A204.1 (cell line): ENCODE data around the gene SLC48A1.

ENCODE experiments used
- FAIRE-seq: peaks from 2 replicates; lab custom pipeline; 2012; peaks lifted over from hg19 to GRCh38; lab: Jason Lieb, UNC

The SLC48A1 gene

GRCh38 chr12:47773062-47773857, at the start of gene SLC48A1:
Gene SLC48A1 (plus strand): TSS chr12:47773238. CDS start chr12:47773305, 67 bp downstream.
- no peak for FAIRE-seq

- no peak for FAIRE-seq
Measured at GRCh38 chr12:47725091-47725772, 47.8 kb upstream of the SLC48A1 start, which contains the start of gene ENDOU. Gene ENDOU (minus strand): TSS chr12:47725490. CDS start chr12:47725413, 77 bp downstream.

GRCh38 chr12:47725893-47726292, 47.1 kb upstream of the SLC48A1 start:
- FAIRE-seq = no peak

- FAIRE-seq = no peak
Measured at GRCh38 chr12:47729233-47729632, 43.8 kb upstream of the SLC48A1 start.

- FAIRE-seq = no peak
Measured at GRCh38 chr12:47730341-47730744, 42.7 kb upstream of the SLC48A1 start.

GRCh38 chr12:47731723-47732122, 41.3 kb upstream of the SLC48A1 start:
- FAIRE-seq = no peak

GRCh38 chr12:47732504-47732903, 40.5 kb upstream of the SLC48A1 start:
- no peak for FAIRE-seq

- FAIRE-seq = no peak
Measured at GRCh38 chr12:47733142-47733541, 39.9 kb upstream of the SLC48A1 start.

- FAIRE-seq = no peak
Measured at GRCh38 chr12:47734725-47735480, 38.1 kb upstream of the SLC48A1 start.

GRCh38 chr12:47735649-47736048, 37.4 kb upstream of the SLC48A1 start:
- no peak for FAIRE-seq

GRCh38 chr12:47736216-47736615, 36.8 kb upstream of the SLC48A1 start:
- no peak for FAIRE-seq

- FAIRE-seq = no peak
Measured at GRCh38 chr12:47736877-47737676, 36.0 kb upstream of the SLC48A1 start.

GRCh38 chr12:47737936-47738594, 35.0 kb upstream of the SLC48A1 start:
- no peak for FAIRE-seq

GRCh38 chr12:47739297-47739696, 33.7 kb upstream of the SLC48A1 start:
- FAIRE-seq = no peak

- FAIRE-seq = no peak
Measured at GRCh38 chr12:47739979-47740378, 33.1 kb upstream of the SLC48A1 start.

GRCh38 chr12:47740606-47741339, 32.3 kb upstream of the SLC48A1 start:
- FAIRE-seq = no peak

GRCh38 chr12:47741340-47741703, 31.7 kb upstream of the SLC48A1 start:
- FAIRE-seq = no peak

- no peak for FAIRE-seq
Measured at GRCh38 chr12:47742253-47742825, 30.7 kb upstream of the SLC48A1 start.

- no peak for FAIRE-seq
Measured at GRCh38 chr12:47743311-47743860, 29.7 kb upstream of the SLC48A1 start.

GRCh38 chr12:47744005-47744651, 28.9 kb upstream of the SLC48A1 start:
- no peak for FAIRE-seq
